Panc1 (cell line): ENCODE results near the gene SAMD4B.

Experiments used
- CTCF ChIP-seq: fragments of 450-650 bp; IDR thresholded peaks from 2 replicates; pipeline ENCODE4 v1.5.1; 2017; ENCODE audit warnings: mild to moderate bottlenecking
- POLR2AphosphoS5 ChIP-seq: IDR thresholded peaks from 2 replicates; pipeline ENCODE4 v1.6.1; 2012; ENCODE audit warnings: mild to moderate bottlenecking, low read depth, low read length, moderate library complexity
- REST ChIP-seq, 2 experiments: IDR thresholded peaks; 2 replicates each; pipeline ENCODE4 v1.6.1; 2011 to 2012; ENCODE audit warnings: low read depth in 2 of 2, control low read depth in 1 of 2, low read length in 1 of 2, mild to moderate bottlenecking in 1 of 2, moderate library complexity in 1 of 2; ENCODE audit not compliant: insufficient read depth in 1 of 2
- TCF7L2 ChIP-seq: IDR thresholded peaks from 2 replicates; pipeline ENCODE4 v1.6.1; 2011; ENCODE audit warnings: mild to moderate bottlenecking, low read depth, low read length, inconsistent platforms

GRCh38 chr19:39422020-39422419 lies 79.8 kb downstream of the SAMD4B start:
- TF ChIP-seq CTCF: no peak
- no peak for TF ChIP-seq POLR2AphosphoS5
- TF ChIP-seq REST (IDR thresholded peaks at IDR 0.05; ENCODE audit: insufficient read depth in 1 of 2, low read depth in 2 of 2, low read length in 1 of 2): no peak
- TF ChIP-seq TCF7L2: no peak
